Measurements from ENCODE around the gene MEN1. TPM values are rescaled to one million over a fixed set of nuclear protein-coding genes. Genes with fewer than 3 reads are reported as not detected.

MEN1 gene
- total and polyA plus RNA-seq, 2 of the 13 experiments (the other 11 are each of a cell fraction or from before 2014, with no cell fraction given) = 20.5 to 27.3 TPM

DNA sequence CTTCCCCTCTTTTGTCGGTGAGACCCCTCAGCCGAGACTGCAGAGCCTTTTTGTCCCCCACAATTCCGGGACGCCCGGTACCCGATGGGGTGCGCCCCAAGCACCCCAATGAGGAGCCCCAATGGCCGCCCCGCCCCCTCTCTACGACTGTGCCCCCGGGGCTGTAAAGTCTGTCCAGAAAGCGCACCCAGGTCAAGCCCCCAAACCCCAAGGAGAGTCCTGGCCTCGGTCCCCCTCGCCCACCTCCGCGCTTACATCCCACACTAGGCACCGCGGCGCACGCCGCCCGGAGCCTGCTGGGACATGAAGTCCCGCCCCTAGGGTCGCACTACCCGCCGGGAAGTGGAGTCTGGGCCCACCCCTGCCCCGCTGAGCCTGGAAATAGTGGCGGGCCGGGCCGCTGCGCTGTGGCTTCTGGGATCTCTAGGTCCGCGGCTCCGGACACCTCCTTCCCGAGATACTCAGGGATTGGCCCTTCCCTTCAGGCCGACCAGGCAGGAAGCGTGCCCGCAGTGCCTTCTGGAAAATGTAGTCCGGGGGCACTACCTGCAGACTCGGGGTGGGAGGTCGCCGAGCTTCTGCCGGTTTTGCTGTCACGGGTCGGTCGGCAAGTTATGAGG, at the start of gene MEN1 (continued):
- TF ChIP-seq, protein P1, sequence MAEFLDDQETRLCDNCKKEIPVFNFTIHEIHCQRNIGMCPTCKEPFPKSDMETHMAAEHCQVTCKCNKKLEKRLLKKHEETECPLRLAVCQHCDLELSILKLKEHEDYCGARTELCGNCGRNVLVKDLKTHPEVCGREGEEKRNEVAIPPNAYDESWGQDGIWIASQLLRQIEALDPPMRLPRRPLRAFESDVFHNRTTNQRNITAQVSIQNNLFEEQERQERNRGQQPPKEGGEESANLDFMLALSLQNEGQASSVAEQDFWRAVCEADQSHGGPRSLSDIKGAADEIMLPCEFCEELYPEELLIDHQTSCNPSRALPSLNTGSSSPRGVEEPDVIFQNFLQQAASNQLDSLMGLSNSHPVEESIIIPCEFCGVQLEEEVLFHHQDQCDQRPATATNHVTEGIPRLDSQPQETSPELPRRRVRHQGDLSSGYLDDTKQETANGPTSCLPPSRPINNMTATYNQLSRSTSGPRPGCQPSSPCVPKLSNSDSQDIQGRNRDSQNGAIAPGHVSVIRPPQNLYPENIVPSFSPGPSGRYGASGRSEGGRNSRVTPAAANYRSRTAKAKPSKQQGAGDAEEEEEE (CRISPR knock-in tag; IDR thresholded peaks at IDR 0.05; ENCODE audit: borderline replicate concordance) = no peak
- TF ChIP-seq BCL6 (CRISPR knock-in tag; IDR thresholded peaks at IDR 0.05) = no peak
- no peak for TF ChIP-seq GLI4 (CRISPR knock-in tag; IDR thresholded peaks at IDR 0.05; ENCODE audit: borderline replicate concordance)
- no peak for TF ChIP-seq NR2F1 (CRISPR knock-in tag; IDR thresholded peaks at IDR 0.05)
- TF ChIP-seq BORCS8-MEF2B (CRISPR knock-in tag; IDR thresholded peaks at IDR 0.05) = no peak
- TF ChIP-seq, protein P2, sequence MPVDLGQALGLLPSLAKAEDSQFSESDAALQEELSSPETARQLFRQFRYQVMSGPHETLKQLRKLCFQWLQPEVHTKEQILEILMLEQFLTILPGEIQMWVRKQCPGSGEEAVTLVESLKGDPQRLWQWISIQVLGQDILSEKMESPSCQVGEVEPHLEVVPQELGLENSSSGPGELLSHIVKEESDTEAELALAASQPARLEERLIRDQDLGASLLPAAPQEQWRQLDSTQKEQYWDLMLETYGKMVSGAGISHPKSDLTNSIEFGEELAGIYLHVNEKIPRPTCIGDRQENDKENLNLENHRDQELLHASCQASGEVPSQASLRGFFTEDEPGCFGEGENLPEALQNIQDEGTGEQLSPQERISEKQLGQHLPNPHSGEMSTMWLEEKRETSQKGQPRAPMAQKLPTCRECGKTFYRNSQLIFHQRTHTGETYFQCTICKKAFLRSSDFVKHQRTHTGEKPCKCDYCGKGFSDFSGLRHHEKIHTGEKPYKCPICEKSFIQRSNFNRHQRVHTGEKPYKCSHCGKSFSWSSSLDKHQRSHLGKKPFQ (CRISPR knock-in tag; IDR thresholded peaks at IDR 0.05; ENCODE audit: insufficient replicate concordance) = no peak
- TF ChIP-seq CEBPZ (IDR thresholded peaks at IDR 0.05; ENCODE audit: low read length) = no peak
- TF ChIP-seq, protein P3, sequence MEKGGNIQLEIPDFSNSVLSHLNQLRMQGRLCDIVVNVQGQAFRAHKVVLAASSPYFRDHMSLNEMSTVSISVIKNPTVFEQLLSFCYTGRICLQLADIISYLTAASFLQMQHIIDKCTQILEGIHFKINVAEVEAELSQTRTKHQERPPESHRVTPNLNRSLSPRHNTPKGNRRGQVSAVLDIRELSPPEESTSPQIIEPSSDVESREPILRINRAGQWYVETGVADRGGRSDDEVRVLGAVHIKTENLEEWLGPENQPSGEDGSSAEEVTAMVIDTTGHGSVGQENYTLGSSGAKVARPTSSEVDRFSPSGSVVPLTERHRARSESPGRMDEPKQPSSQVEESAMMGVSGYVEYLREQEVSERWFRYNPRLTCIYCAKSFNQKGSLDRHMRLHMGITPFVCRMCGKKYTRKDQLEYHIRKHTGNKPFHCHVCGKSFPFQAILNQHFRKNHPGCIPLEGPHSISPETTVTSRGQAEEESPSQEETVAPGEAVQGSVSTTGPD (CRISPR knock-in tag; IDR thresholded peaks at IDR 0.05) = no peak
- no peak for TF ChIP-seq RORA (CRISPR knock-in tag; IDR thresholded peaks at IDR 0.05)
- no peak for TF ChIP-seq CBX2 (IDR thresholded peaks at IDR 0.05; ENCODE audit: low read depth, low read length)
- no peak for TF ChIP-seq CBX2 (CRISPR knock-in tag; IDR thresholded peaks at IDR 0.05; ENCODE audit: low read depth)
- TF ChIP-seq, protein P4, sequence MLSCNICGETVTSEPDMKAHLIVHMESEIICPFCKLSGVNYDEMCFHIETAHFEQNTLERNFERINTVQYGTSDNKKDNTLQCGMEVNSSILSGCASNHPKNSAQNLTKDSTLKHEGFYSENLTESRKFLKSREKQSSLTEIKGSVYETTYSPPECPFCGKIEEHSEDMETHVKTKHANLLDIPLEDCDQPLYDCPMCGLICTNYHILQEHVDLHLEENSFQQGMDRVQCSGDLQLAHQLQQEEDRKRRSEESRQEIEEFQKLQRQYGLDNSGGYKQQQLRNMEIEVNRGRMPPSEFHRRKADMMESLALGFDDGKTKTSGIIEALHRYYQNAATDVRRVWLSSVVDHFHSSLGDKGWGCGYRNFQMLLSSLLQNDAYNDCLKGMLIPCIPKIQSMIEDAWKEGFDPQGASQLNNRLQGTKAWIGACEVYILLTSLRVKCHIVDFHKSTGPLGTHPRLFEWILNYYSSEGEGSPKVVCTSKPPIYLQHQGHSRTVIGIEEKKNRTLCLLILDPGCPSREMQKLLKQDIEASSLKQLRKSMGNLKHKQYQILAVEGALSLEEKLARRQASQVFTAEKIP (CRISPR knock-in tag; IDR thresholded peaks at IDR 0.05; ENCODE audit: borderline replicate concordance) = no peak
- no peak; the same call in 1 of the 2 replicates for TF ChIP-seq WIZ (CRISPR knock-in tag; IDR thresholded peaks at IDR 0.05)
- no peak for TF ChIP-seq ZNF383 (CRISPR knock-in tag; IDR thresholded peaks at IDR 0.05; ENCODE audit: borderline replicate concordance)
- peak; percentile 66 for TF ChIP-seq SP2 (CRISPR knock-in tag; IDR thresholded peaks at IDR 0.05)
- TF ChIP-seq ZNF570 (CRISPR knock-in tag; IDR thresholded peaks at IDR 0.05; ENCODE audit: borderline replicate concordance) = no peak
- TF ChIP-seq RXRB (CRISPR knock-in tag; IDR thresholded peaks at IDR 0.05; ENCODE audit: borderline replicate concordance) = peak; percentile 63; the same call in 1 of the 2 replicates

Measured in HepG2 (cell line).